ENCODE measurements around the gene FBXO24.

GRCh38 chr7:100611983-100612729 lies 26.0 kb downstream of the FBXO24 start, which contains the start of gene MOSPD3:
- TF ChIP-seq POLR2A (IDR thresholded peaks at IDR 0.05) (peak in 2 of 4 donors; percentile 8 to 23), EP300 (IDR thresholded peaks at IDR 0.05) (peak; percentile 19), CTCF (IDR thresholded peaks at IDR 0.05) (peak in 1 of 7 experiments; percentile 21), POLR2AphosphoS5 (IDR thresholded peaks at IDR 0.05) (peak; percentile 56 to 86 (median 82))

Data from stomach (tissue), 4 donors.